Type B pancreatic cell (in vitro differentiated cells): ENCODE measurements around the gene RANGAP1. TPM values are rescaled to one million over a fixed set of nuclear protein-coding genes. Genes with fewer than 3 reads are reported as not detected.
"Not testable (repeated sequence)": the region's sequence is repeated elsewhere in the genome, so short reads cannot be mapped to it uniquely, and the experiment has no call there.

ENCODE experiments used
- DNase-seq: peaks from one replicate; pipeline ENCODE4 v3.0.0; 2021; ENCODE audit warnings: mixed read lengths; ENCODE audit not compliant: unreplicated experiment; ENCODE audit errors: extremely low spot score
- H3K27ac Mint-ChIP-seq: 2 replicates; pipeline ENCODE4 v1.8.0; 2021; ENCODE audit warnings: mild to moderate bottlenecking, mixed read lengths
- H3K27me3 Mint-ChIP-seq: 2 replicates; pipeline ENCODE4 v1.8.0; 2021; ENCODE audit warnings: mixed read lengths
- H3K36me3 Mint-ChIP-seq: 2 replicates; pipeline ENCODE4 v1.8.0; 2021; ENCODE audit warnings: mixed read lengths
- H3K4me1 Mint-ChIP-seq: one replicate; pipeline ENCODE4 v1.8.0; 2021; ENCODE audit warnings: mixed read lengths; ENCODE audit not compliant: unreplicated experiment
- H3K4me3 Mint-ChIP-seq: 2 replicates; pipeline ENCODE4 v1.8.0; 2021; ENCODE audit warnings: mild to moderate bottlenecking, mixed read lengths
- H3K9me3 Mint-ChIP-seq: 2 replicates; pipeline ENCODE4 v1.8.0; 2021; ENCODE audit warnings: mixed read lengths
- CTCF ChIP-seq: fragments of 200-600 bp; sonication (generic); conservative IDR thresholded peaks from 2 replicates; pipeline ENCODE4 v1.5.0; 2021; ENCODE audit warnings: antibody characterized with exemption, mild to moderate bottlenecking
- total RNA-seq: library from RNA; stranded (reverse); gene quantifications from 2 replicates; pipeline ENCODE4 v1.2.1, GENCODE V29; 2021; ENCODE audit warnings: low replicate concordance

Gene RANGAP1
- total RNA-seq, 1 donor from 2014 or later: 83.7 TPM

- no peak for DNase-seq
- Mint-ChIP-seq H3K36me3 (peaks cover 5% of the 10 kb centered on the region), H3K4me3 (no peak overlapping the region), H3K27me3 (no peaks in the 10 kb centered on the region), H3K9me3 (no peaks in the 10 kb centered on the region), H3K27ac (no peak overlapping the region), H3K4me1 (no peaks in the 10 kb centered on the region)
- TF ChIP-seq CTCF: no peak
Measured at GRCh38 chr22:41260871-41261270, 25.1 kb downstream of the RANGAP1 start.

- H3K9me3 Mint-ChIP-seq, H3K27me3 Mint-ChIP-seq, DNase-seq, H3K4me1 Mint-ChIP-seq, H3K27ac Mint-ChIP-seq, H3K36me3 Mint-ChIP-seq, H3K4me3 Mint-ChIP-seq: not testable (repeated sequence)
Measured at GRCh38 chr22:41259756-41260155, 26.2 kb downstream of the RANGAP1 start.

GRCh38 chr22:41257696-41258095 lies 28.3 kb downstream of the RANGAP1 start:
- no peak for TF ChIP-seq CTCF
- Mint-ChIP-seq H3K4me3 (no peak overlapping the region), H3K27ac (no peak overlapping the region), H3K9me3 (no peaks in the 10 kb centered on the region), H3K27me3 (no peaks in the 10 kb centered on the region), H3K36me3 (peaks cover 8% of the 10 kb centered on the region), H3K4me1 (no peaks in the 10 kb centered on the region)
- no peak for DNase-seq

GRCh38 chr22:41256254-41257253 lies 29.4 kb downstream of the RANGAP1 start:
- no peaks in the 10 kb centered on the region for H3K9me3 Mint-ChIP-seq
- TF ChIP-seq CTCF: no peak
- H3K27ac Mint-ChIP-seq: no peak overlapping the region
- peaks cover 8% of the 10 kb centered on the region for H3K36me3 Mint-ChIP-seq
- no peak for DNase-seq
- no peaks in the 10 kb centered on the region for H3K4me1 Mint-ChIP-seq
- H3K27me3 Mint-ChIP-seq: no peaks in the 10 kb centered on the region
- H3K4me3 Mint-ChIP-seq: no peak overlapping the region

GRCh38 chr22:41254230-41254629 lies 31.8 kb downstream of the RANGAP1 start:
- Mint-ChIP-seq H3K4me1 (no peaks in the 10 kb centered on the region), H3K9me3 (no peaks in the 10 kb centered on the region), H3K4me3 (no peak overlapping the region), H3K27ac (no peak overlapping the region), H3K36me3 (peaks cover 11% of the 10 kb centered on the region), H3K27me3 (no peaks in the 10 kb centered on the region)
- no peak for TF ChIP-seq CTCF
- DNase-seq: no peak

- H3K36me3 Mint-ChIP-seq: peaks cover 14% of the 10 kb centered on the region
- no peak overlapping the region for H3K27ac Mint-ChIP-seq
- no peaks in the 10 kb centered on the region for H3K27me3 Mint-ChIP-seq
- no peak overlapping the region for H3K4me3 Mint-ChIP-seq
- H3K9me3 Mint-ChIP-seq: no peaks in the 10 kb centered on the region
- DNase-seq: no peak
- H3K4me1 Mint-ChIP-seq: no peaks in the 10 kb centered on the region
- TF ChIP-seq CTCF: no peak
Measured at GRCh38 chr22:41252365-41252764, 33.6 kb downstream of the RANGAP1 start.
